HG03280 (cell line): ENCODE measurements around the gene ACSBG1.
"Not testable (repeated sequence)": the region's sequence is repeated elsewhere in the genome, so short reads cannot be mapped to it uniquely, and the experiment has no call there.

ENCODE experiments used
- ATAC-seq: cut with Tn5 transposase; IDR thresholded peaks from one replicate; pipeline ENCODE4 v1.9.1; 2021; ENCODE audit warnings: mild to moderate bottlenecking, moderate library complexity; ENCODE audit not compliant: unreplicated experiment

The ACSBG1 gene

GRCh38 chr15:78255421-78256043 is 21.2 kb upstream of the ACSBG1 start:
- no peak for ATAC-seq

DNA sequence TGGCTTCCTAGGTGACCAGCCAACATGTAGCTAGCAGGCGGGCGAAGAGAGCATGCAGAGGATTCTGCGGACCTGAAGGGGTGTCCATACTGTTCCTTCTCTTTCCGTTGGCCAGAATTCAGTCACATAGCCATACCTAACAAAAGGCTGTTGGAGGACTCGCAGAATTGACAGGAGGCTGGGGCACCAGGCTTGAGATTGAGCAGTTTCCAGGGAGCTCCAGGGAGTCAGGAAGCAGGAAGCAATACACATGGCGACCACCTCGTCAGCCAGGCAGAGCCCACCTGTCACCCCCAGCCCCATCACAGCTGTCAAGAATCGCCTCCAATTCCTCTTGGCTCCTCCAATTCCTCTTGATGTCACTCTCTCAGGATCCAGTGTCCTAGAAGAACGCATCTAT is 16.8 kb upstream of the ACSBG1 start:
- no peak for ATAC-seq

- ATAC-seq = no peak
Measured at GRCh38 chr15:78249131-78249530, 14.8 kb upstream of the ACSBG1 start.

GRCh38 chr15:78247911-78248310 is 13.5 kb upstream of the ACSBG1 start:
- no peak for ATAC-seq

DNA sequence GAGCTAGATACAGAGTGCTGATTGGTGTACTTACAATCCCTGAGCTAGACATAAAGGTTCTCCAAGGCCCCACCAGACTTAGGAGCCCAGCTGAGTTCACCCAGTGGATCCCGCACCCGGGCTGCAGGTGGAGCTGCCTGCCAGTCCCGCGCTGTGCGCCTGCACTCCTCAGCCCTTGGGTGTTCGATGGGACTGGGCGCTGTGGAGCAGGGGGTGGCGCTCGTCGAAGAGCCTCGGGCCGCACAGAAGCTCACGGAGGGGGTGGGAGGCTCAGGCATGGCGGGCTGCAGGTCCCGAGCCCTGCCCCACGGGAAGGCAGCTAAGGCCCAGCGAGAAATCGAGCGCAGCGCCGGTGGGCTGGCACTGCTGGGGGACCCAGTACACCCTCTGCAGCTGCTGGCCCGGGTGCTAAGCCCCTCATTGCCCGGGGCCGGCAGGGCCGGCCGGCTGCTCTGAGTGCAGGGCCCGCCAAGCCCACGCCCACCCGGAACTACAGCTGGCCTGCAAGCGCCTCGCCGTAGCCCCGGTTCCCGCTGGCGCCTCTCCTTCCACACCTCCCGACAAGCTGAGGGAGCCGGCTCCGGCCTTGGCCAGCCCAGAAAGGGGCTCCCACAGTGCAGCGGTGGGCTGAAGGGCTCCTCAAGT is 11.7 kb upstream of the ACSBG1 start:
- ATAC-seq = not testable (repeated sequence)

DNA sequence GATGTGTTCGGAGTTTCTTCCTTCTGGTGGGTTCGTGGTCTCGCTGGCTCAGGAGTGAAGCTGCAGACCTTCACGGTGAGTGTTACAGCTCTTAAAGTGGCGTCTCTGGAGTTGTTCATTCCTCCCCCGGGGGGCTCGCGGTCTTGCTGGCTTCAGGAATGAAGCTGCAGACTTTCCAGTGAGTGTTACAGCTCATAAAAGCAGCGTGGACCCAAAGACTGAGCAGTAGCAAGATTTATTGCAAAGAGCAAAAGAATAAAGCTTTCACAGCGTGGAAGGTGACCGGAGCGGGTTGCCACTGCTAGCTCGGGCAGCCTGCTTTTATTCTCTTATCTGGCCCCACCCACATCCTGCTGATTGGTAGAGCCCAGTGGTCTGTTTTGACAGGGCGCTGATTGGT is 11.0 kb upstream of the ACSBG1 start:
- not testable (repeated sequence) for ATAC-seq

DNA sequence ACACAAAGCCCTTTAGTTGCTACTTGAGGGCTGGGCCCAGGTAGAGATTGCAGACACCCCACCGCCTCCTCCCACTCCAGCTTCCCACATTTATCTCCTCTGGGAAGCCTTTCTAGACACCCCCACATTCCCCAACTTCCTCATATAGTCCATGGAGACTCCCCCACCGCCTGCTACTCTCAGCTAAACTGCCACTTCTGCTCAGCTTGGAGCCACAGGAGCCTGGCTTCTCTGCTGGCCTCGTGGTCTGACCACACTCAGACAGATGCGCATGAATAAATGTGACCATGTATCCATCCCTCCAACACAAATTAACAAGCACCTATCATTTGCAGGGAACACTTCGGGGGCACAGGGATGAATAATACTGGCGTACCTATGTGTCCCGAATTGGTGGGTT is 10.5 kb upstream of the ACSBG1 start:
- no peak for ATAC-seq

DNA sequence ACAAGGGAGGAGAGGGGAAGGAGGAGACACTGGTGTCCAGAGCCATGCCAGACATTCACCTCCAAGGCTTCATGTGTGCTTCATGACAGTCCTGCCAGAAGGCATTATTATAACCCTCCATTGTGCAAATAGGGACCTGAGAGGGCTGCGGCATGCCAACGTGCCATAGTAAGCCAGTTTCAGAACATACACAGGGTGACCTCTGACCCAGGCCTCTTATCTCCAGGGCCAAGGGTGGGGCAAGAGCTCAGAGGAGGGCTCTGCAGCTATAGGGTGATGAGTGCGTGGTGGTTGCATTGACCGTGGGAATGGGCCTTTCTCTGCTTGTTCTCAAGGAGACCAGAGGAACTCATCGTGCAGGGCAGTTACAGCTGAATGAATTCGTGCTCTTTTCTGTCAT is 9.7 kb upstream of the ACSBG1 start:
- no peak for ATAC-seq

DNA sequence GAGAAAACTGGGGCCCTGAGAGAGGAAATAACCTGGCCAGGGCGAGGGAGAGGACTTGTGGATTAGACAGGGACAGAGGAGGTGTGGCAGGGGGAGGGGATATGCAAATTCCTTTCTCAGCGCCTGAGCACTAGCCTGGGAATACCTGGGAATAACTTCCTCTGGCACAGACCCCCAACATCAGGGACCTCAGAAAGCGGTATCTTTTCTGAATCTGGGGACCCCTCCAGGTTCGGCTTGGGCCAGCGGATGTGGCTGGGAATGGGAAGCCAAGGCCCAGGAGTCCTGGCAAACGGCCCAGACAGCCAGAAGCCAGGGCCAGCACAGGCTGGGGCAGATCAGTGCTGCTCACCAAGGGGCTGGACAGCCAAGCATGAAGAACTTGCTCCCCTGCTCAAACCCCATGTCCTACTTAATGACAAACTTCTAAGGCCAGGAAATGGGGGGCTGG is 9.2 kb upstream of the ACSBG1 start:
- no peak for ATAC-seq

GRCh38 chr15:78243058-78243457 is 8.7 kb upstream of the ACSBG1 start:
- no peak for ATAC-seq

DNA sequence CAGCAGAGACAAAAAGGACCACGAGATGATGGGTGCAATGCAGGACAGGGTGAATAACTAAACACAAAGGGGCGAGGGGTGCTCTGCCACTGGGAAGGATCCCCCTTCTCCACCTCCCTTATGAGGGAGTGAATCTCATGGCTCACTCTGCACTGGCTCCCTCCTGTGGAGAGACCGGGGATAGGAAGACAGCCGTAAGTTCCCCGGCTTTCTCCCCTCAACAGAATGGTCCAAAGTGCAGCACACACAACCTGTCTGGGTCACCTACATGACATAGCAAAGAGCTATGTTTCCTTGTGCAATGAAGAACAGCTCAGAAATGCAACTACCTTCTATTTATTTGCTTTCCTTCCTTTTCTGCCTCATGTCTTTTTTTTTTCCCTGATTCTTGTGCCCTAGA is 7.8 kb upstream of the ACSBG1 start:
- no peak for ATAC-seq

DNA sequence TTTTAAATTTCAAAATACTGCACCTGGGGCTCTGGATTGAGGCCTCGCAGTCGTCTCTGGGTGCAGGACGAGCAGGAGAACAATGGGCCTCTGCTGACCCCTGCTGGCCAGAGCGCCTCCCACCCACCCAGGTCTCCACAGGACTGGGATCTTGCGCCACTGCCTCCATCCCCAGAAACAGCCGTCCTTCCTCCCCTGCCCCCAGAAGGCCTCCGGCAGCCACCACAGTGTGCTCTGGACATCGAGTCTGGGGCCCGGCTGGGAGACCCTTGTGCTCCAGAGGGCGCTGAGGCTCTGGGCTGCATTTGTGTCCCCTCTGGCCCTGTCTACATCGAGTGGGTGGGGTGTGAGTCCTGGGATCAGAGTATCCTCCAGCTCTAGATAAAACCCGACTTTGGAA is 6.7 kb upstream of the ACSBG1 start:
- no peak for ATAC-seq

- ATAC-seq = no peak
Measured at GRCh38 chr15:78239811-78240210, 5.4 kb upstream of the ACSBG1 start.

- no peak for ATAC-seq
Measured at GRCh38 chr15:78237146-78237545, 2.8 kb upstream of the ACSBG1 start.

DNA sequence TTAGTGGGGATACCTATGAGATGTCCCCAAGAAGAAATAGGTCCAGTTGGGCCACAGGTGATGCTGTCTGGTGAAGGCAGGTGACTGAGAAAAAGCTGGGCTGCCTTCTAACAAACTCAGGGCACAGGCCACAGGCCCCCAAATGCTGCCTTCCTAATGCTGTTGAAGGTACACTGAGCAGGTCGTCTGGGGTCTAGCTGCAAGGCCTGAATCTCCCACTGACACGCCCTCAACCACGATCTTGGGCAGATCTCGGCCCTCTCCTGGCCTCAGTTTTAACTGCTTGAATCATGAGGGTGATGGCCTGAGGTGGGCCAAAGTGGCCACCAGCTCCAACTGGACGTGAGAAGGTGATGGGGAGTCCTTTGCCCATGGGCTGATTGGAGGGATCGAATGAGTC is 2.1 kb upstream of the ACSBG1 start:
- ATAC-seq = no peak

DNA sequence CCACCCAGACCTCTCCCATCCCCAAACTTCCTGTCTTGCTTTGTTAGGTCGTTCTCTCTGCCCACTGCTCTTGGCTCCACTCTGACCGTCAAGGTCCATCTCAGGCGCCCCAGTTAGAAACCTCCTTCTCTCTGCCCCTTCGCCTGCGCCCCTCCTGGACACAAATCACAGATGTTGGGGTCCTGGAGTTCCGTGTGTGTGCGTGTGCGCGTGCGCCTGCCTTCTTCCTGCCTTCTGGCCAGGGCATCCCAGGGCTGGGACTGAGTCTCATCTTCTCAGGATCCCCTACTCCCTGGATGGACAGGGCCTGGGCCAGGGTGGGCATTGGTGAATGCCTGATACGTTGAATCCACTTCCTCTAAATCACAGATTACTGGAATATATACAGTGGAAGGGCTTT is 869 bp downstream of the ACSBG1 start:
- no peak for ATAC-seq

GRCh38 chr15:78232951-78233350 is 1.4 kb downstream of the ACSBG1 start:
- no peak for ATAC-seq

GRCh38 chr15:78229431-78230406 is 4.6 kb downstream of the ACSBG1 start:
- ATAC-seq = no peak

- ATAC-seq = no peak
Measured at GRCh38 chr15:78228356-78228996, 5.9 kb downstream of the ACSBG1 start.

DNA sequence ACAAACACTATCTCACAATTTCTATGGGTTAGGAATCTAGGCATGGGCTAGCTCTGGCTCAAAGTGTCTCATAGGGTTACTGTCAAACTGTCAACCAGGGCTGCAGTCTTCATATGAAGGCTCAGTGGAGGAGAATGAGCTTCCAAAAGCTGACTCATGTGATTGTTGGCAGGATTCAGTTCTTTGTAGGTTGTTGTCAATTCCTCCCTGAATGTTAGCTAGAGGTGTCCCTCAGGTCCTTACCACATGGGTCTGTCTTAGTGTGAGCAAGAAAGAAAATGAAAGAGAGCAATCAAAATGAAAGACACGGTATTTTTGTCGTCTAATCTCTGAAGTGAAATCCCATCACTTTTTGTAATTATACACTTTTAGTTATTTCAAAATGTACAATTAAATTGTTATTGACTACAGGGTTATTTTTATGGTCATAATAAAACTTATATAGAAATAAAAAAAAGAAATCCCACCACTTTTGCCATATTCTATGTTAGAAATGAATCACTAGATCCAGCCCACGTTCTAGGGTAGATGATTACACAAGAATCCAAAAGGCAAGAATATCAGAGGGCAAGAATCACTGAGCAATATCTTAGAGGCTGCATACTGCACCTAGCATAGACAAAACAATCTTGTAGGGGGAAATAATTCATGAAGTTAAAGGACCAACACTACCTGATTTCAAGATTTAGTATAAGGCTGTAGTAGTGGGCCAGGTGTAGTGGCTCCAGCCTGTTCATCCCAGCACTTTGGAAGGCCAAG is 8.4 kb downstream of the ACSBG1 start:
- ATAC-seq = no peak

GRCh38 chr15:78224023-78224411 is 10.3 kb downstream of the ACSBG1 start:
- no peak for ATAC-seq
